ENCODE results near the gene BARX2.

BARX2 gene

GRCh38 chr11:129374081-129374992 lies 1.3 kb upstream of the BARX2 start:
- DNase-seq, result no peak

GRCh38 chr11:129374993-129375750 lies 476 bp upstream of the BARX2 start:
- DNase-seq, result no peak

- DNase-seq, result no peak
Observed at GRCh38 chr11:129376658-129377341, 1.2 kb downstream of the BARX2 start.

GRCh38 chr11:129377739-129378138 lies 2.1 kb downstream of the BARX2 start:
- no peak for DNase-seq

- DNase-seq, result no peak
Observed at GRCh38 chr11:129380413-129380812, 4.8 kb downstream of the BARX2 start.

GRCh38 chr11:129382583-129382982 lies 6.9 kb downstream of the BARX2 start:
- DNase-seq, result no peak

- DNase-seq, result no peak
Observed at GRCh38 chr11:129383060-129383459, 7.4 kb downstream of the BARX2 start.

GRCh38 chr11:129383502-129383901 lies 7.9 kb downstream of the BARX2 start:
- no peak for DNase-seq

- no peak for DNase-seq
Observed at GRCh38 chr11:129384415-129384814, 8.8 kb downstream of the BARX2 start.

GRCh38 chr11:129385801-129386200 lies 10.2 kb downstream of the BARX2 start:
- DNase-seq, result no peak

GRCh38 chr11:129386795-129387397 lies 11.2 kb downstream of the BARX2 start:
- DNase-seq, result no peak

GRCh38 chr11:129387434-129387833 lies 11.8 kb downstream of the BARX2 start:
- no peak for DNase-seq

GRCh38 chr11:129388824-129389223 lies 13.2 kb downstream of the BARX2 start:
- DNase-seq, result no peak

GRCh38 chr11:129390303-129390821 lies 14.7 kb downstream of the BARX2 start:
- no peak for DNase-seq

GRCh38 chr11:129391360-129391759 lies 15.7 kb downstream of the BARX2 start:
- no peak for DNase-seq

GRCh38 chr11:129391821-129392220 lies 16.2 kb downstream of the BARX2 start:
- no peak for DNase-seq

GRCh38 chr11:129392995-129393394 lies 17.3 kb downstream of the BARX2 start:
- no peak for DNase-seq

- DNase-seq, result no peak
Observed at GRCh38 chr11:129394709-129395108, 19.1 kb downstream of the BARX2 start.

- no peak for DNase-seq
Observed at GRCh38 chr11:129395432-129395831, 19.8 kb downstream of the BARX2 start.

- DNase-seq, result no peak
Observed at GRCh38 chr11:129395883-129396282, 20.2 kb downstream of the BARX2 start.

GRCh38 chr11:129396454-129396853 lies 20.8 kb downstream of the BARX2 start:
- no peak for DNase-seq
